ENCODE results near the gene KCNF1.

- no peak for TF ChIP-seq CEBPB (IDR thresholded peaks at IDR 0.05; ENCODE audit: low read depth)
- no peak for TF ChIP-seq POLR2A (IDR thresholded peaks at IDR 0.05; ENCODE audit: borderline replicate concordance, extremely low read depth, insufficient read depth, insufficient read length)
- TF ChIP-seq RAD21 (IDR thresholded peaks at IDR 0.05; ENCODE audit: low read depth), result no peak; the same call in 1 of the 2 replicates
- TF ChIP-seq EGR1 (IDR thresholded peaks at IDR 0.05; ENCODE audit: low read depth), result no peak
- TF ChIP-seq CTCF (IDR thresholded peaks at IDR 0.05 in 2 of 3, conservative IDR thresholded peaks at IDR 0.05 in 1 of 3; ENCODE audit: borderline replicate concordance in 1 of 3, insufficient read depth in 1 of 3, low read depth in 2 of 3, low read length in 2 of 3), result peak; percentile 10 to 39 (median 36); a peak in 3 of 6 replicates
- no peak for TF ChIP-seq POLR2AphosphoS5 (IDR thresholded peaks at IDR 0.05; ENCODE audit: low read depth, low read length)
- TF ChIP-seq JUND (IDR thresholded peaks at IDR 0.05), result no peak
- no peak for TF ChIP-seq SP1 (IDR thresholded peaks at IDR 0.05; ENCODE audit: low read depth)
- no peak for TF ChIP-seq ATF3 (IDR thresholded peaks at IDR 0.05)
- TF ChIP-seq ZNF274 (IDR thresholded peaks at IDR 0.05; ENCODE audit: low read depth, low read length), result no peak
- no peak for TF ChIP-seq FOSL1 (IDR thresholded peaks at IDR 0.05; ENCODE audit: low read depth)
- TF ChIP-seq EZH2 (IDR thresholded peaks at IDR 0.05), result no peak
- no peak for TF ChIP-seq EZH2phosphoT487 (IDR thresholded peaks at IDR 0.05; ENCODE audit: borderline replicate concordance)
- TF ChIP-seq ELF1 (IDR thresholded peaks at IDR 0.05; ENCODE audit: borderline replicate concordance, low read depth), result no peak
These were observed 2.5 kb downstream of the KCNF1 start for GRCh38 chr2:10914272-10914693.

Data from HCT116 (cell line).